ENCODE results near the gene CBR4.
"Not testable (repeated sequence)": the region's sequence is repeated elsewhere in the genome, so short reads cannot be mapped to it uniquely, and the experiment has no call there.

Gene CBR4

DNA sequence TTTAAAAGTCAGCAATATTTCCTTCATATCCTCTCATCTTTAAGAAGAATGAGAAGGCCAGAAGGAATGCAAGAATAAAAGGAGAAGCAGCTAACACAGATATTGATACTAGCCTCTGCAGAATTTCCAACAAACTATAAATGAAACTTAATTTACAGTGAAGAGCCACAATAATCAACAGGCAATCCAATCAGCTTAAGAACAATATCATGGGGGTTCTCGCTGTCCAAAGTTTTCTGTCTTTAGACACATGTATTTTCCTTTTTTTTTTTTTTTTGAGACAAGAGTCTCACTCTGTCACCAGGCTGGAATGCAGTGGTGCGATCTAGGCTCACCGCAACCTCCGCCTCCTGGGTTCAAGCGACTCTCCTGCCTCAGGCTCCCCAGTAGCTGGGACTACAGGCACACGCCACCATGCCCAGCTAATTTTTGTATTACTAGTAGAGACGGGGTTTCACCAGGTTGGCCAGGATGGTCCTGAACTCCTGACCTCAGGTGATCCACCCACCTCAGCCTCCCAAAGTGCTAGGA, 17.0 kb downstream of the CBR4 start:
- not testable (repeated sequence) for DNase-seq

GRCh38 chr4:168981942-168982341, 28.1 kb downstream of the CBR4 start:
- no peak for DNase-seq

GRCh38 chr4:168981460-168981859, 28.6 kb downstream of the CBR4 start:
- DNase-seq, result no peak

DNA sequence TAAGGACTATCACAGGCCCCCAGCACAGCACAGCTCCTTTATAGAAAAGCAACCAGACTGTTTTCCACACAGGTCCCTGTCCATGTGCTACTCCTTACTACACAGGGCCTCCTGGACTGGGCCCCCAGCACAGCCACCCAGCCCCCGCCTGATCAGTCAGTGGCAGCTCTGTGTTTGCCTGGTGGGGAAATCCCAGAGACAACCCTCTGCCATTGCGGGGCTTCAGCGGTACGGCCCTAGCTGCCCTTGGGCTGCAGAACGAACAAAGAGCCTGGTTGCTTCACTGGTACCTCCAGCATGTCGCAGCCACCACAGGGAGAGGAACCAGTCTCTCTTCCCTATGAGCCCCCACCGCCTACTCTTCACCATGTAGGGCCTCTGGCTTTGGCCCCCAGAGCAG, 30.7 kb downstream of the CBR4 start:
- DNase-seq, result no peak

DNA sequence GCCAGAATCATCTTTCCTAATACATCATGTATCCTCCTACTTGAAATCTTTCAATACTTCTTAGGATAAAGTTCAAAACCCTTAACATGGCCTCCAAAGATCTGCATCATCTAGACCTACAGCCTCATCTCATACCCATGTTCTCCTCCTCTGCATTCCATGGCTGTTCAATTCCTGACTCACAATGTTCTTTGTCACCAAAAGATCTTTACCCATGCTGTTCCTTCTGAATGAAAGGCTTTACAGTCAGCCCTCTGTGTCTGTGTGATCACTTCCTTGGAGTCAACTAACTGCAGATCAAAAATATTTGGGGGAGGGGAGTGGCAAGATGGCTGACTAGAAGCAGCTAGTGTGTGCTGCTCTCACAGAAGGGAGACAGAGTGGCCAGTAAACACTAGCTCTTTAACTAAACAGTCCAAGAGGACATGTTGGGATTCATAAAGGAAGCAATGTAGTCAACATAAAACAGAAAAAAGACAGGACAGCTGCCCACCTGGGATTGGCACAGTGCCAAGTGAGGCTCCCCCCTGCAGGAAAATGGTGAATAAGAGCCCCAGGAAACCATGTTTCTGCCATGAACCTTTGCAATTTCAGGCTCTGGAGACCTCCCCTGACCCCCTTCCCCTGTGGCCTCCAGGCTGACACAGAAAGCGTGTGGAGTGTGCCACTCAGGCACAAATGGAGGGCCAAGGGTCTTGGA, 31.9 kb downstream of the CBR4 start:
- DNase-seq, result no peak

- DNase-seq, result no peak
Measured at GRCh38 chr4:168972596-168972995, 37.5 kb downstream of the CBR4 start.

- DNase-seq, result no peak
Measured at GRCh38 chr4:168960716-168961115, 49.3 kb downstream of the CBR4 start.

- no peak for DNase-seq
Measured at GRCh38 chr4:168955674-168956073, 54.4 kb downstream of the CBR4 start.

DNA sequence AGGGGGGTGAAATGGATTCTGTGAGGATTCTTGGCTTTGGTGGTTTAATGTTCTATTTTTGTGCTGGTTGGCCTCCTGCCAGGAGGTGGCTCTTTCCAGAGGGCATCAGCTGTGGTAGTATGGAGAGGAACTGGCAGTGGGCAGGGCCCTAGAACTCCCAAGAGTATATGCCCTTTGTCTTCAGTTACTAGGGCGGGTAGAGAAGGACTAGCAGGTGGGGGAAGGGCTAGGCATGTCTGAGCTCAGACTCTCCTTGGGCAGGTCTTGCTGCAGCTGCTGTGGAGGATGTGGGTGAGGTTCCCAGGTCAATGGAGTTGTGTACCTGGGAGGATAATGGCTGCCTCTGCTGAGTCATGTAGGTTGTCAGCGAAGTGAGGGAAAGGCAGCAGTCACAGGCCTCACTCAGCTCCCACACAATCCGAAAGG, 57.2 kb downstream of the CBR4 start:
- DNase-seq, result not testable (repeated sequence)

DNA sequence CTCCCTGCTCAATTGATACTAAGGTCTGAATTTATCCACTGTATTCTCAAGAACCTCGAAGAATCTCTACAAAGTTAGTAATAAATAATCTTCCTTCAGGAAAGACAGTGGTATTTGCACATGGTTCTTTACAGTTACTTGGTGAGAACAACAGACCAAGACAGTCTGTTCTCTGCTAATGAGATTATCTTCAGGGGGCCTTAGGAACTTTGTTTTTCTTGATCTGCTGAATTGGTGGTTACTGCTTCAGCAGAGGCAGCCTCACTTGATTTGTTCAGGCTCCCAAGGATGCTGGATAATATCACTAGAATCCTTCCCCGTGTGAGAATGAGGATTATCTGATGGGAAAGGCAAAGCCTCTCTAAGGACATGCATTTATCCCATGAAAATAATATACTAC, 64.8 kb downstream of the CBR4 start:
- DNase-seq, result no peak

DNA sequence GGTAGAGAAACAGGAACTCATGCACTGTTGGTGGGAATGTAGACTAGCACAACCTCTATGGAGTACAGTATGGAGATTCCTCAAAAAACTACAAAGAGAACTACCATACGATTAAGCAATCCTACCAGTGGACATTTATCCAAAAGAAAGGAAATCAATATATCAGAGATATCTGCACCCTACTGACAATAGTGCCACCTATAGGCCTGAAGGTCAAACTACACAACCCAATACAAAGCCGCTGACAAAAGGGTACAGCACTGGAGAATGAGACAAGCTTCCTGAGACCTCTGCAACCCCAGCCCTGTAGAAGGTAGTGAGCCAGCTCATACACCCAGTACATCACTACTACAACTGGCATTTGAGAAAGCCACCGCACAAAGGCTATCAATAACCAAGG, 67.1 kb downstream of the CBR4 start:
- no peak for DNase-seq
